UCSD-AML1 (cell line): ENCODE measurements around the gene CFAP221.

Source experiments
- DNase-seq: peaks from one replicate; lab custom pipeline; 2025; ENCODE audit not compliant: unreplicated experiment; lab: John Stamatoyannopoulos, UW

Gene CFAP221

GRCh38 chr2:119536211-119536610, 8.0 kb upstream of the CFAP221 start:
- no peak for DNase-seq

DNA sequence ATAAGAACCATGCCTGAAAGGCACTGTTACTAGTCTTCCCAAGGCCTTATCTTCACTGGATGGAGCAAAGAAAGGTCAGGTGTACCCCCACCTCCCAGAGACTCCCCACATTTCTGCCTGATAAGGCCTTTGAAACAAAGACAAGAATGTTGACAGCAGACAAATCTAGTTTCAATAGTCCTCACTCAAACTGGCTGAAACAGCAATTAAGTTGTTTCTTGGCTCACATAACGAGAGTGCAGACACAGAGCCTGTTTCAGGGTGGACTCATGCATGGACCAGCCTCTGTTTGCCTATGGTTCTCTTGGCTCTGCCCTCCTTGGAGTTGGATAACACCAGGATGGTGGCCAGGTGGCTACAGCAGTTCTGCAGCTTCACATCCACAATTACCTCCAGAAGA, 7.5 kb upstream of the CFAP221 start:
- DNase-seq, result no peak

GRCh38 chr2:119537792-119538191, 6.5 kb upstream of the CFAP221 start:
- DNase-seq, result no peak

DNA sequence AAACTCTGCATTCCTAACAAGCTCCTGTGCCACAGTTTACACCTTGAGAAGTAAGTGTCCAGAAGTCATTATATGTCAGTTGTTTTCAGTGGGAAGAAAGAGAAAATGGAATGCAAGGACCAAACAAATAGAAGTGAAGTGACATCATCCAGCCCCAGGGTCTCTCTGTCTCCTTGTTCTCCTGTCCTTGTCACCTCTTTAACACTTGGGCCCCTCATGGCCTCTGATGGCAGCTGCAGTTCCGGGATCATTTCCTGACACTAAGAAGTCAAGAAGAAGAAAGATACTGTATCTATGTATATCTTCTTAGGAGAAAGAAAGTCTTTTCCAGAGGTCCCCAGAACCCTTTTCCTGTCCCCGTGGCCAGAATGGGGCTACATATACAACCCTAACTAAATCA, 2.8 kb upstream of the CFAP221 start:
- DNase-seq, result no peak

GRCh38 chr2:119544939-119545475, 758 bp downstream of the CFAP221 start:
- DNase-seq, result no peak

- DNase-seq, result no peak
Observed at GRCh38 chr2:119545754-119546446, 1.7 kb downstream of the CFAP221 start.

GRCh38 chr2:119546447-119546767, 2.2 kb downstream of the CFAP221 start:
- no peak for DNase-seq

DNA sequence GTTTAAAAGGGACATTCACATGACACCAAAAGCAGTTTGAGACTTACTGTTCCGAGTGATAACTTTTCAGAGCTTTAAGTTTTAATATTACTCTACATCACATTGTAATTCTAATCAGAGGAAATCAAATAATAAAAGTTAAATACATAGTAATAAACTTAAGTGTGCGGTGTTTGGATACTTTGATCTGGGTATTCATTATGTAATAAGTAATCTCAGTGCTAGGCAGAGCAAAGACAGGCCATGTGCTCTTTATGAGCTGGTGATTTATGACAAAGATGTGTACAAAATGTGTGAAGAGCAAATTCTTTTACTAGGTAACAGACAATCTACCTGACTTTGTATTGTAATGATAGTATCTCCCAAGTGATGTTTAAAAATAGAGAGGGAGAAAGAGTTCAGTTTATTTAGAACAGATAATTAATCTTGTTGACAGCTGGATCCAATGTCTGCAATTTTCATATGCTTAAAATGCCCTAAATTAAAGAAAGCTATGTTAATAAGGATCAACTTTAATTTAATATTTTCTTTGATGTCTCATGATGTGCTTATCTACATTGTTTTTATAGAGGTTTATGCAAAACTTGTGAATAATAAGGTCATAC, 4.4 kb downstream of the CFAP221 start:
- no peak for DNase-seq

GRCh38 chr2:119549241-119549640, 5.0 kb downstream of the CFAP221 start:
- DNase-seq, result no peak

GRCh38 chr2:119550346-119550745, 6.1 kb downstream of the CFAP221 start:
- no peak for DNase-seq

DNA sequence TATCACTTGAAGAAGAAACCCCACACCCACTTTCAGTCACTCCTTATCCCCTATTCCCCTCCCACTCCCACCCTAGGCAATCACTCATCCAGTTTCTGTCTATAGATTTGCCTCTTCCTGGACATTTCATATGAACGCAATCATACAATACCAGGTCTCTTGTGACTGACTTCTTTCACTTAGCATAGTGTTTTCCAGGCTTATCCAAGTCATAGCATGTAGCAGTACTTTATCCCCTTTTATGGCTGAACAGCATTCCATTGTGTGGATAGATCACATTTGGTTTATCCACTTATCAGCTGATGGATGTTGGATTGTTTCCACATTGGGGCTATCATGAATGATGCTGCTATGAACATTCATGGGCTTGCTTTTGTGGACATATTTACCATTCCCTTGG, 6.6 kb downstream of the CFAP221 start:
- no peak for DNase-seq

DNA sequence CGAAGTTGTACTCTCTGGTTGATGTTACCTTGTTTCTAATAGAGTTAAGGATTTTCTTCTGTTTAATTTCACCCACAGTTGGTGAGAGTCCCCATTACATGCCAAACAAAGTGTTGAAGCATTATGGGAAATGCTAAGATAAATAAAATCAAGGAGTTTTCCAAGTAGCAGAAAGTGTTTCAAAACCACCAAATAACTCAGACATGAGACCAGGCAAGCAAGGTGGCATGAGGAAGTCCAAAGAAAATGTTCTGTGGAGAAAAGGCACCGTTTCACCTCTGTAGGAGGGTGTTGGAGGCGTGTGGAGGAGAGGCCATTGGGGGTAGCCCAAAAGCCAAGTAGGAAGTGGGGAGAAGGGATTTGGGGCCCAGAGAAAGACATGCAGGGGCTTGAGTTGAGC, 8.7 kb downstream of the CFAP221 start:
- no peak for DNase-seq

DNA sequence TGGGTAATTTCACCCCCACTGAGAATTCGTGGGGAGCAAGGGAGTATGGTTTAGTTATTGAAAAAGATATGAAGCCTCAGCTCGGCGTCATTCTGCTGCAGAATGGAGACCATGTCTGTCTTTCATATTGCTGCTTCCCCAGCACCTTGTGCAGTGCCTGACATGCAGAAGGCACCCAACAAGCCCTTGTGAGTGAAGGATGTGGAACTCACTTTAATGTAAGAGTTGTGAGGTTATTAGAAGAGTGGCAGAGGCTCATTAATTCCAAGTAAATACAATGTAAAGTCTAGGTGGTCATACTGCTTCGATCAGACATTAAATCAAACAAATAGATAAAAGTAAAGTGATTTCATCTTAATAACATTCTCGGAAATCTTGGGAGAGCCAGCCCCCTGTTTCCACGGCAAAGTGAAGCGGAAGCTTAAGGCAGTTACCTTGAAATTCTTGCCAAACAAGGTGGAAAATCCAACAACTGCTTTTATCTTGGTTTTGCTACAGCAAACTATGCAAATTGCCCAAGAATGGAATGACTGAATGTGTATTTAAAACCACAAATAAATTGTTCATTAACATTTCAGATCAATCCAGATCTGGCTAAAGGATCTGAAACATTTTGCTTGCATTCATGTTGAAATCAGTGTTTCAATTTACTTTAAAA, 9.6 kb downstream of the CFAP221 start:
- no peak for DNase-seq

DNA sequence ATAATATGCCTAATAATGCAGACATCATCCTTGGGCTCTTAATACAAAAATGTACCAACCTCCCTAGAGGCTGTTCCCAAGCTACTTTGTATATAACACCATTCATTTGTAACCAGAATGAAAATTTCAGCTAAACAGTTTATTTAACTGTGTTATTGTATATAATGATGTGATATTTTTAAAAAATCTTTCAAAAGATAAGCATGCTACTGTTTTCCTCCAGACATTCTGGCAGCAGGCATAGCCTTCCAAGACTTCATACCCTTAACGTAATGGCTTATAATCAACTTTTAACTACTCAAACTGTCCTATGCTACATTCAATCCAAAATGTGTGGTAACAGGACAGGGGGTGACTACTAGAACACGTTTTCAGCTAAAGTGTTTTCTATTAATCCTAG, 21.2 kb downstream of the CFAP221 start:
- no peak for DNase-seq

- DNase-seq, result no peak
Observed at GRCh38 chr2:119567292-119567691, 23.0 kb downstream of the CFAP221 start.

GRCh38 chr2:119574108-119574815, 30.0 kb downstream of the CFAP221 start:
- no peak for DNase-seq

DNA sequence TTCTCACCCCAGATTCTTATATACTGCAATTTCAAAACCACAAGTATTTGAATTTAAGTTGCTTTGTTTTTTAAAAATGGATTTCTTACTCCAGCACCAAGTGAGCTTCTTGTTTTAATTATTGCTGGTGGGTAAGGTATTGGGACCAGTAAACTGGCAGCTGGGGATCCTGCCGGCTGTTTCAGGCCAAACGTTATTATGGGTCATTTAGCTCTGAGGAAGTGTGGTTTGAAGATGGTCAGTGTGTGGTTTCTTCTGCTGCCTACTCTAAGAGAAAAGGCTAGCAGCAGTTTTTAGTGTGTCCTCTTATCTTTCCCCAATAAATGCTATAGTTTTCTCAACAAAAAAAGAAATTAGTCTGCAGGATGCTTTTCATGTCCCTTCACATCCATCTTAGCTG, 30.6 kb downstream of the CFAP221 start:
- no peak for DNase-seq

DNA sequence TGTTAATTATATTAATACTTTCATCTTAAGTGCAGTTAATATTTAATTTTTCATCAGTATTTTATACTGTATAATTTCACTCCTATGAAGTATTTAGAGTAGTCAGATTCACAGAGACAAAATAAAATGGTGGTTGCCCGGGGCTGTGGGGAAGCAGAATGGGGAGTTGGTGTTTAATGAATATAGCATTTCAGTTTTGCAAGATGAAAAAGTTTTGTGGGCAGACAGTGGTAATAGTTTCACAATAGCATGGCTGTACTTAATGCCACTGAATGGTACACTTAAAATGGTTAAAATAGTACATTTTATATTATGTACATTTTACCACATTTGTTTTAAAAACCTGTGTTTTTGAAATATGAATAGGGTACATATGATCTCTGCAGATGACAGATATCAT, 31.2 kb downstream of the CFAP221 start:
- no peak for DNase-seq

- DNase-seq, result no peak
Observed at GRCh38 chr2:119579424-119580295, 35.4 kb downstream of the CFAP221 start.

- no peak for DNase-seq
Observed at GRCh38 chr2:119580550-119581072, 36.4 kb downstream of the CFAP221 start.

GRCh38 chr2:119583291-119583690, 39.0 kb downstream of the CFAP221 start:
- no peak for DNase-seq
